GM13977 (cell line): ENCODE data around the gene CNTLN.

Source experiments
- DNase-seq: peaks from one replicate; pipeline ENCODE4 v3.0.0; 2012; ENCODE audit warnings: low spot score
- in situ Hi-C: fragments of 300-500 bp; cut with MboI; formaldehyde crosslinking; loops from one replicate; pipeline ENCODE4 v1.12.0; 2022; ENCODE audit warnings: low sequenced_read_pairs, low pct_unique_long_range_greater_than_20kb, mixed read lengths, inconsistent platforms; ENCODE audit not compliant: unreplicated experiment
- TF ChIP-seq, protein P1 (sequence below): IDR thresholded peaks from 2 replicates; pipeline ENCODE4 v1.5.1; 2012; ENCODE audit warnings: mild to moderate bottlenecking, control low read depth; ENCODE audit not compliant: insufficient read depth; ENCODE audit errors: extremely low read depth, missing control alignments

The CNTLN gene

DNA sequence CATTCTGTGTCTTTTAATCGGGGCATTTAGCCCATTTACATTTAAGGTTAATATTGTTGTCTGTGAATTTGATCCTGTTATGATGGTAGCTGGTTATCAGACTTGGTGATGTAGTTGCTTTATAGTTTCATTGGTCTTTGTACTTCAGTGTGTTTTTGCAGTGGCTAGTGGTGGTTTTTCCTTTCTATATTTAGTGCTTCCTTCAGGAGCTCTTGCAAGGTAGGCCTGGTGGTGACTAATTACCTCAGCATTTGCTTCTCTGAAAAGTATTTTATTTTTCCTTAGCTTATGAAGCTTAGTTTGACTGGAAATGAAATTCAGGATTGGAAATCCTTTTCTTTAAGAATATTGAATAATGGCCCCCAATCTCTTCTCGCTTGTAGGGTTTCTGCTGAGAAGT lies 156.9 kb downstream of the CNTLN start:
- TF ChIP-seq, protein P1, sequence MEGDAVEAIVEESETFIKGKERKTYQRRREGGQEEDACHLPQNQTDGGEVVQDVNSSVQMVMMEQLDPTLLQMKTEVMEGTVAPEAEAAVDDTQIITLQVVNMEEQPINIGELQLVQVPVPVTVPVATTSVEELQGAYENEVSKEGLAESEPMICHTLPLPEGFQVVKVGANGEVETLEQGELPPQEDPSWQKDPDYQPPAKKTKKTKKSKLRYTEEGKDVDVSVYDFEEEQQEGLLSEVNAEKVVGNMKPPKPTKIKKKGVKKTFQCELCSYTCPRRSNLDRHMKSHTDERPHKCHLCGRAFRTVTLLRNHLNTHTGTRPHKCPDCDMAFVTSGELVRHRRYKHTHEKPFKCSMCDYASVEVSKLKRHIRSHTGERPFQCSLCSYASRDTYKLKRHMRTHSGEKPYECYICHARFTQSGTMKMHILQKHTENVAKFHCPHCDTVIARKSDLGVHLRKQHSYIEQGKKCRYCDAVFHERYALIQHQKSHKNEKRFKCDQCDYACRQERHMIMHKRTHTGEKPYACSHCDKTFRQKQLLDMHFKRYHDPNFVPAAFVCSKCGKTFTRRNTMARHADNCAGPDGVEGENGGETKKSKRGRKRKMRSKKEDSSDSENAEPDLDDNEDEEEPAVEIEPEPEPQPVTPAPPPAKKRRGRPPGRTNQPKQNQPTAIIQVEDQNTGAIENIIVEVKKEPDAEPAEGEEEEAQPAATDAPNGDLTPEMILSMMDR, result no peak
- in situ Hi-C loops, result no loop called here
- DNase-seq, result no peak

DNA sequence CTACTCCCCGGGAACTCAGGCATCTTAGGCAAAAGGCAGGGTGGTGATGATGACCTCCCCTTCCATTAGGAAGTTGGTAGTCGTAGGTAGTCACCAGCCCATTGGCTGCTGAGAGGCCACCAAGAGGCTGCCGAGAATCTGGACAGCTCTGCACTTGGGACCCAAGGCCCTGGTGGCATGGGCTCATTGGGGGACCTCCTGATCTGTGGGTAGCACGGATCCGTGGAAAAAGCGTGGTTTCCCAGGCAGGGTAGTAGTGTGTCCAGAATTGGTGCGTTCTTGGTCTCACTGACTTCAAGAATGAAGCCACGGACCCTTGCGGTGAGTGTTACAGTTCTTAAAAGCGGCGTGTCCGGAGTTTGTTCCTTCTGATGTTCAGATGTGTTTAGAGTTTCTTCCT lies 158.8 kb downstream of the CNTLN start:
- TF ChIP-seq, protein P1, result no peak
- in situ Hi-C loops, result no loop called here
- no peak for DNase-seq

DNA sequence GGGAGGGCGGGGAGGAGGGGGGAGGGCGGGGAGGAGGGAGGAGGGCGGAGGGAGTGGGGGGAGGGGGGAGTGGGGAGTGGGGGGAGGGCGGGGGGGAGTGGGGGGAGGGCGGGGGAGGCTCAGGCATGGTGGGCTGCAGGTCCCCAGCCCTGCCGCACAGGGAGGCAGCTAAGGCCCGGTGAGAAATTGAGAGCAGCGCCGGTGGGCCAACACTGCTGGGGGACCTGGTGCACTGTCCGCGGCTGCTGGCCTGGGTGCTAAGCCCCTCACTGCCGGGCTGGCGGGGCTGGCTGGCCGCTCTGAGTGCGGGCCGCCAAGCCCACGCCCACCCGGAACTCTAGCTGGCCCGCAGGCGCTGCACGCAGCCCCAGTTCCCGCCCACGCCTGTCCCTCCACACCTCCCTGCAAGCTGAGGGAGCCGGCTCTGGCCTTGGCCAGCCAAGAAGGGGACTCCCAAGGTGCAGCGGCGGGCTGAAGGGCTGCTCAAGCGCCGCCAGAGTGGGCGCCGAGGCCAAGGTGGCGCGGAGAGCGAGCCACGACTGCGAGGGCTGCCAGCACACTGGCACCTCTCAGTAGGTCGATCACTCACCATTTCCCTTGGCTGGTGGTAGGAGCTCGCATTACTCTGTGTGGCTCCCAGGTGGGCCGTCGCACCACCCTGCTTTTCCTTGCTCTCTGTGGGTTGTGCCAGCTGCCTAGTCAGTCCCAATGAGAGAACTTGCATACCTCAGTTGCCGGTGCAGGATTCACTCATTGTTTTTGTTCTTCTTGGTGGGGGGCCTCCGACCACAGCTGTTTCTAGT lies 160.2 kb downstream of the CNTLN start:
- in situ Hi-C loops, result no loop called here
- TF ChIP-seq, protein P1, result no peak
- DNase-seq, result no peak

DNA sequence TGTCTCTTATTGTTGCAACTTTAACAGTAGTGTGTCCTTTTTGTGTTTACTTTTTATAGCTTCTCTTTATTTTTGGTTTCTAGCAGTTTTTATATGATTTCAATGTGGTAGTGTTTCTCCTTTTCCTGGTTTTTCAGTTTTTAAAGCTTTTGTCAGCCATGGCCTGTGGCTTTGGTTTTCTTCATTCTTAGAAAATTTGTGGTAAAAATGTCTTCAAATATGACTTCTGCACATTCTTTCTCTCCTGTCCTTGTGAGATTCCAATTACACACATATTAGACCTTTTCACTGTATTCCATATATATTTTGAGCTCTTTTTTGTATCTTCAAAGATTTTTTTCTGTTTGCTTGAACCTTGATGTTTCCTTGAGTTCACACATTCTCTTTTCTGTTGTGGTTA lies 180.5 kb downstream of the CNTLN start:
- in situ Hi-C loops, result no loop called here
- TF ChIP-seq, protein P1, result no peak
- no peak for DNase-seq

DNA sequence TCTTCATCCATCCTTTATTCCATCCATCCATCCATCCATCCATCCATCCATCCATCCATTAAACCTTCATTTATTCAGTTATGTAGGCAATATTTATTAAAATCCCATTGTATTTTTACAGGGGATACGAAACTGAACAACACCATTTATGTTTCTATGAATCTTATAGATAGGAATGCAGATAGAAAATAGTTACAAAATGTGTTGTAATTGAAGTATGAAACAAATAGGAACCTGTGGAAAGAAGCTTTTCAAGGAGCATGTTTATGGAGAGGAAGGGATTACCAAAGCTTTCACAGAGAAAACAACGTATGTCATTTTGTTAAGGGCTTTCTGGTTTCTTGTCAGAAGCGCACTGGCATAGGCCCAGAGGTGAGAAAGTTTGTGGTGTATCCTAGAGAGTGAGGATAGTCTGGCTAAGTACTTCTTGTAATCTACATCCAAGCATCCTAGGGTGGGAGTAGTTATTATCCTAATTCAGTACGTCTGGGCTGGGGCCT lies 184.0 kb downstream of the CNTLN start:
- TF ChIP-seq, protein P1, result no peak
- in situ Hi-C loops, result no loop called here
- DNase-seq, result no peak

DNA sequence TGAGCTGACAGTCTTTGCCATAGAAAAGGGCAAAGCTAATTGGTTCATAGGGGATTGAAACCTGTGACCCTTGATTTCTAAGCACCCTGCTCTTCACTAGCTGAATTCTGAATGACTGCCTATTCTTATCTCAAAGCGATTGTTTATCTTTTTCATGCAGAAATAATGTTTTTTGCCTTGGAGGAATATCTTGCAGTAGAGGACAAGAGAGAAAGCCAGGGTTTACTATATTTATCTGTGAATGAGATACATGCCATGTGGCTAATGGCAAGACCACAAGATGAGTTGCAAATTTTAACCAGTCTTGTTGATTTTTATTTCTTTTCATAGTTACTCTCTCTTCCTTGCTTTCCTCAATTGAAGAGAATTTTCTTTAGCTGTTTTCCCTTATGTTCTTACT lies 185.0 kb downstream of the CNTLN start:
- no peak for DNase-seq
- TF ChIP-seq, protein P1, result no peak
- in situ Hi-C loops, result no loop called here
